ENCODE measurements around the gene ST8SIA6. TPM values are rescaled to one million over a fixed set of nuclear protein-coding genes. Genes with fewer than 3 reads are reported as not detected.
"Not testable (repeated sequence)": the region's sequence is repeated elsewhere in the genome, so short reads cannot be mapped to it uniquely, and the experiment has no call there.

ST8SIA6 gene
- total RNA-seq, 1 donor from 2014 or later: 1.8 TPM

- DNase-seq (ENCODE audit: low spot score) (no peak), ATAC-seq (no peak)
Measured at GRCh38 chr10:17457083-17457482, 2.7 kb upstream of the ST8SIA6 start.

- ATAC-seq: no peak
- no peak for DNase-seq (ENCODE audit: low spot score)
Measured at GRCh38 chr10:17456032-17456548, 1.7 kb upstream of the ST8SIA6 start.

GRCh38 chr10:17455015-17455520 lies 673 bp upstream of the ST8SIA6 start:
- DNase-seq (ENCODE audit: low spot score): no peak
- no peak for ATAC-seq

- no peak for DNase-seq (ENCODE audit: low spot score)
- peak; percentile 72 for ATAC-seq
Measured at GRCh38 chr10:17453373-17454091, 863 bp downstream of the ST8SIA6 start.

GRCh38 chr10:17453035-17453372 lies 1.4 kb downstream of the ST8SIA6 start:
- ATAC-seq: no peak

GRCh38 chr10:17452060-17452841 lies 2.1 kb downstream of the ST8SIA6 start:
- ATAC-seq (no peak), DNase-seq (ENCODE audit: low spot score) (no peak)

More at GRCh38 chr10:17453035-17453372, 1.4 kb downstream of the ST8SIA6 start:
- DNase-seq (ENCODE audit: low spot score): no peak

GRCh38 chr10:17450024-17450423 lies 4.4 kb downstream of the ST8SIA6 start:
- no peak for ATAC-seq

GRCh38 chr10:17445400-17445998 lies 8.9 kb downstream of the ST8SIA6 start:
- ATAC-seq: peak; percentile 37
- no peak for DNase-seq (ENCODE audit: low spot score)

More at GRCh38 chr10:17450024-17450423, 4.4 kb downstream of the ST8SIA6 start:
- no peak for DNase-seq (ENCODE audit: low spot score)

GRCh38 chr10:17444388-17444714 lies 10.0 kb downstream of the ST8SIA6 start:
- no peak for ATAC-seq
- DNase-seq (ENCODE audit: low spot score): no peak

GRCh38 chr10:17443707-17444387 lies 10.5 kb downstream of the ST8SIA6 start:
- no peak for DNase-seq (ENCODE audit: low spot score)
- no peak for ATAC-seq

GRCh38 chr10:17438583-17438982 lies 15.8 kb downstream of the ST8SIA6 start:
- no peak for DNase-seq (ENCODE audit: low spot score)
- no peak for ATAC-seq

GRCh38 chr10:17436578-17436977 lies 17.8 kb downstream of the ST8SIA6 start:
- ATAC-seq; DNase-seq (ENCODE audit: low spot score): not testable (repeated sequence)

GRCh38 chr10:17435953-17436352 lies 18.4 kb downstream of the ST8SIA6 start:
- ATAC-seq: no peak
- no peak for DNase-seq (ENCODE audit: low spot score)

- no peak for DNase-seq (ENCODE audit: low spot score)
- no peak for ATAC-seq
Measured at GRCh38 chr10:17435187-17435586, 19.2 kb downstream of the ST8SIA6 start.

GRCh38 chr10:17432723-17433122 lies 21.7 kb downstream of the ST8SIA6 start:
- no peak for DNase-seq (ENCODE audit: low spot score)
- ATAC-seq: no peak

- no peak for DNase-seq (ENCODE audit: low spot score)
- ATAC-seq: no peak
Measured at GRCh38 chr10:17431871-17432311, 22.5 kb downstream of the ST8SIA6 start.

GRCh38 chr10:17430647-17431355 lies 23.6 kb downstream of the ST8SIA6 start:
- peak; percentile 95 for ATAC-seq

GRCh38 chr10:17429490-17429889 lies 24.9 kb downstream of the ST8SIA6 start:
- ATAC-seq (no peak), DNase-seq (ENCODE audit: low spot score) (no peak)

More at GRCh38 chr10:17430647-17431355, 23.6 kb downstream of the ST8SIA6 start:
- peak; percentile 62 for DNase-seq (ENCODE audit: low spot score)

GRCh38 chr10:17428351-17429097 lies 25.9 kb downstream of the ST8SIA6 start:
- ATAC-seq (peak; percentile 41), DNase-seq (ENCODE audit: low spot score) (no peak)
